ENCODE results near the gene FMNL2.

GRCh38 chr2:152395103-152395502 is 60.1 kb downstream of the FMNL2 start:
- TF ChIP-seq EP300 (IDR thresholded peaks at IDR 0.05), result no peak
- no peak for TF ChIP-seq CTCF (IDR thresholded peaks at IDR 0.05)

Data from stomach (tissue), 4 donors.